Upper lobe of left lung (tissue), 6 donors: ENCODE measurements around the gene SRSF9. TPM values are rescaled to one million over a fixed set of nuclear protein-coding genes. Genes with fewer than 3 reads are reported as not detected.

Experiments
- ATAC-seq, 2 donors: fragments of 200-7000 bp; cut with Tn5 transposase; one replicate each; pipeline ENCODE4 v1.9.1; 2022; ENCODE audit warnings: mild to moderate bottlenecking in 2 of 2, moderate library complexity in 2 of 2; ENCODE audit not compliant: low FRiP score in 2 of 2
- DNase-seq, 2 donors: peaks; one replicate each; pipeline ENCODE4 v3.0.0-alpha.2; 2019 to 2020
- H3K27ac ChIP-seq, 4 donors: fragments of 200-600 bp; sonication (generic); one replicate each; pipeline ENCODE4 v1.5.1; 2016 to 2019
- H3K27me3 ChIP-seq, 4 donors: fragments of 200-600 bp; sonication (generic); one replicate each; pipeline ENCODE4 v1.5.1; 2017 to 2019
- H3K36me3 ChIP-seq, 4 donors: fragments of 200-600 bp; sonication (generic); one replicate each; pipeline ENCODE4 v1.5.1; 2016 to 2019
- H3K4me1 ChIP-seq, 4 donors: fragments of 200-600 bp; sonication (generic); one replicate each; pipeline ENCODE4 v1.5.1; 2018 to 2019
- H3K4me3 ChIP-seq, 4 donors: fragments of 200-600 bp; sonication (generic); one replicate each; pipeline ENCODE4 v1.5.1; 2017 to 2019; ENCODE audit warnings: mild to moderate bottlenecking in 2 of 4, moderate library complexity in 1 of 4
- H3K9me3 ChIP-seq, 4 donors: fragments of 200-600 bp; sonication (generic); one replicate each; pipeline ENCODE4 v1.5.1; 2018 to 2019
- EP300 ChIP-seq, 4 donors: sonication (generic); formaldehyde crosslinking; IDR thresholded peaks; one replicate each; pipeline ENCODE4 v1.5.1; 2017; ENCODE audit warnings: antibody characterized with exemption in 4 of 4, control low read depth in 2 of 4
- POLR2A ChIP-seq, 4 donors: fragments of 450-650 bp; IDR thresholded peaks; one replicate each; pipeline ENCODE4 v1.5.1; 2016 to 2017; ENCODE audit warnings: antibody characterized with exemption in 4 of 4, mild to moderate bottlenecking in 2 of 4
- POLR2AphosphoS5 ChIP-seq, 2 donors: sonication (generic); formaldehyde crosslinking; IDR thresholded peaks; one replicate each; pipeline ENCODE4 v1.5.1; 2017; ENCODE audit warnings: antibody characterized with exemption in 2 of 2
- WGBS, 2 donors: methylation state at CpG; one replicate each; pipeline ENCODE4 v1.1.5; 2017 to 2018; 5-methylcytosine and 5-hydroxymethylcytosine counted together
- total RNA-seq, 6 donors: library from RNA; depleted of rRNA in 4 of 6; stranded (reverse); fragments of >200 nt in 4 of 6; gene quantifications; one replicate each; pipeline versions ENCODE4 v1.1.0 to v1.2.1, GENCODE V29; 2016 to 2021
- TF ChIP-seq, protein P1 (sequence below), 6 experiments: fragments of 450-650 bp in 4 of 6; fragments of 200-600 bp in 2 of 6; sonication (generic) in 2 of 6; IDR thresholded peaks; one replicate each; pipeline ENCODE4 v1.5.1; 2016 to 2019; ENCODE audit warnings: antibody characterized with exemption in 6 of 6
- donor health status: DM: no; HTN: no; CAD: no; lungs with moderate emphysema.
- donor health status: DM: no; HTN: yes; CAD: no; lungs with severe emphysema.

Gene SRSF9
- total RNA-seq, 6 donors from 2014 or later, result 74.5 to 127 (median 107) TPM

GRCh38 chr12:120504587-120504986 is 35.0 kb upstream of the SRSF9 start:
- no peaks in the 10 kb centered on the region for H3K4me1 ChIP-seq
- H3K27ac ChIP-seq, result no peak overlapping the region
- no peaks in the 10 kb centered on the region for H3K27me3 ChIP-seq
- WGBS, 2 donors, result 86 to 89% methylated on average over 2 to 4 of the region's 4 CpGs
- H3K36me3 ChIP-seq, result peaks cover 10 to 74% (median 30%) of the 10 kb centered on the region in 4 donors
- DNase-seq, result no peak
- no peaks in the 10 kb centered on the region for H3K9me3 ChIP-seq
- TF ChIP-seq EP300 (IDR thresholded peaks at IDR 0.05) (no peak), POLR2A (IDR thresholded peaks at IDR 0.05) (no peak), POLR2AphosphoS5 (IDR thresholded peaks at IDR 0.05) (no peak)
- TF ChIP-seq, protein P1, sequence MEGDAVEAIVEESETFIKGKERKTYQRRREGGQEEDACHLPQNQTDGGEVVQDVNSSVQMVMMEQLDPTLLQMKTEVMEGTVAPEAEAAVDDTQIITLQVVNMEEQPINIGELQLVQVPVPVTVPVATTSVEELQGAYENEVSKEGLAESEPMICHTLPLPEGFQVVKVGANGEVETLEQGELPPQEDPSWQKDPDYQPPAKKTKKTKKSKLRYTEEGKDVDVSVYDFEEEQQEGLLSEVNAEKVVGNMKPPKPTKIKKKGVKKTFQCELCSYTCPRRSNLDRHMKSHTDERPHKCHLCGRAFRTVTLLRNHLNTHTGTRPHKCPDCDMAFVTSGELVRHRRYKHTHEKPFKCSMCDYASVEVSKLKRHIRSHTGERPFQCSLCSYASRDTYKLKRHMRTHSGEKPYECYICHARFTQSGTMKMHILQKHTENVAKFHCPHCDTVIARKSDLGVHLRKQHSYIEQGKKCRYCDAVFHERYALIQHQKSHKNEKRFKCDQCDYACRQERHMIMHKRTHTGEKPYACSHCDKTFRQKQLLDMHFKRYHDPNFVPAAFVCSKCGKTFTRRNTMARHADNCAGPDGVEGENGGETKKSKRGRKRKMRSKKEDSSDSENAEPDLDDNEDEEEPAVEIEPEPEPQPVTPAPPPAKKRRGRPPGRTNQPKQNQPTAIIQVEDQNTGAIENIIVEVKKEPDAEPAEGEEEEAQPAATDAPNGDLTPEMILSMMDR (IDR thresholded peaks at IDR 0.05), result no peak
- no peak for ATAC-seq
- no peak overlapping the region for H3K4me3 ChIP-seq

- Histone ChIP-seq H3K27ac (no peak overlapping the region), H3K27me3 (no peaks in the 10 kb centered on the region), H3K9me3 (no peaks in the 10 kb centered on the region), H3K4me1 (peaks cover 14 to 18% (median 16%) of the 10 kb centered on the region in 4 donors), H3K36me3 (peaks cover 8 to 64% (median 23%) of the 10 kb centered on the region in 4 donors), H3K4me3 (no peak overlapping the region)
- no peak for TF ChIP-seq POLR2A (IDR thresholded peaks at IDR 0.05)
- TF ChIP-seq EP300 (IDR thresholded peaks at IDR 0.05), result no peak
- ATAC-seq (no peak), DNase-seq (no peak)
- WGBS, 2 donors, result 85 to 92% methylated on average over 1 of the region's 1 CpG
Measured at GRCh38 chr12:120500581-120500980, 31.0 kb upstream of the SRSF9 start.

GRCh38 chr12:120498870-120499515 is 29.4 kb upstream of the SRSF9 start:
- Histone ChIP-seq H3K4me3 (no peak overlapping the region), H3K27ac (no peak overlapping the region), H3K36me3 (peaks cover 5 to 50% (median 18%) of the 10 kb centered on the region in 4 donors), H3K9me3 (no peaks in the 10 kb centered on the region), H3K4me1 (peaks cover 18 to 26% (median 22%) of the 10 kb centered on the region in 4 donors), H3K27me3 (no peaks in the 10 kb centered on the region)
- 84 to 90% methylated on average over 3 of the region's 3 CpGs for WGBS, 2 donors
- no peak for ATAC-seq
- TF ChIP-seq, protein P1 (IDR thresholded peaks at IDR 0.05), result no peak
- TF ChIP-seq POLR2A (IDR thresholded peaks at IDR 0.05) (no peak), EP300 (IDR thresholded peaks at IDR 0.05) (no peak), POLR2AphosphoS5 (IDR thresholded peaks at IDR 0.05) (no peak)
- no peak for DNase-seq

DNA sequence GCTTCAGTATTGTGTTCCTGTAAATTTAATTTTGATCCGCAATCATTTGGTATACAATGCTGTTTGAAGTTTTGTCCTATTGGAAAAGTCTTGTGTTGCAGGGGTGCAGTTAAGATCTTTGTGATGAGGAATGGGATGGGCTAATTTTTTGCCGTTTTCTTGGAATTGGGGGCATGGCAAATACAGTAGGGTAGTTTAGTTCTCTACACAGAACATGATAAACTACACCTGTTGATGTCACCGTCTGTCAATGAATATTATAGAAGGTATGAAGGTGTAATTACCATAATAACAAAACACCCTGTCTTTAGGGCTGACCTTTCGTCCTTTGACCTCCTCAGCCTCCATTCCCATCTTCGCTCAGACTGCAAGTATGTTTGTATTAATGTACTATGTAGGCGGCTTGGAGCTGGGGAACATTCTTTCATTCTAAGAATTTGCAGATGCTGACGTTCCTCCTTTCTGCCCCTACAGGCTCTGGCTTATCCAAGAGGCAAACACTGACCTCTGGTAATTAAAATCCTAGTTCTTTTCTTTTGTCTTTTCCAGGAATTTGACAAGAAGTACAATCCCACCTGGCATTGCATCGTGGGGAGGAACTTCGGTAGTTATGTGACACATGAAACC is 28.1 kb upstream of the SRSF9 start:
- Histone ChIP-seq H3K9me3 (no peaks in the 10 kb centered on the region), H3K36me3 (peaks cover 0 to 36% (median 11%) of the 10 kb centered on the region in 4 donors), H3K4me1 (peaks cover 18 to 26% (median 22%) of the 10 kb centered on the region in 4 donors), H3K4me3 (peak overlapping the region in 3 of 4 donors; percentile 88 to 99 (median 99)), H3K27ac (peak overlapping the region in 3 of 4 donors; percentile 87 to 96 (median 92)), H3K27me3 (no peaks in the 10 kb centered on the region)
- no peak for DNase-seq
- 32 to 35% methylated on average over 9 of the region's 9 CpGs for WGBS, 2 donors
- TF ChIP-seq, protein P1 (IDR thresholded peaks at IDR 0.05), result no peak
- no peak for TF ChIP-seq POLR2A (IDR thresholded peaks at IDR 0.05)
- no peak for TF ChIP-seq POLR2AphosphoS5 (IDR thresholded peaks at IDR 0.05)
- no peak for TF ChIP-seq EP300 (IDR thresholded peaks at IDR 0.05)
- no peak for ATAC-seq
